Endodermal cell (in vitro differentiated cells): Measurements from ENCODE around the gene DFFB. TPM values are rescaled to one million over a fixed set of nuclear protein-coding genes. Genes with fewer than 3 reads are reported as not detected.

ENCODE experiments used
- DNase-seq: peaks from one replicate; pipeline ENCODE4 v3.0.0-alpha.2; 2017
- H3K27ac ChIP-seq: 2 replicates; pipeline ENCODE4 v1.5.1; 2013; ENCODE audit warnings: mild to moderate bottlenecking, low read depth, low read length, moderate library complexity
- H3K27me3 ChIP-seq: 2 replicates; pipeline ENCODE4 v1.6.1; 2013; ENCODE audit warnings: mild to moderate bottlenecking, low read length, moderate library complexity; ENCODE audit not compliant: insufficient read depth, control insufficient read depth, poor library complexity, severe bottlenecking
- H3K36me3 ChIP-seq: 2 replicates; pipeline ENCODE4 v1.7.0; 2013; ENCODE audit warnings: mild to moderate bottlenecking, low read length, moderate library complexity; ENCODE audit not compliant: control insufficient read depth, insufficient read depth
- H3K4me1 ChIP-seq: one replicate; pipeline ENCODE4 v1.7.0; 2013; ENCODE audit warnings: low read length; ENCODE audit not compliant: control insufficient read depth, insufficient read depth
- H3K4me3 ChIP-seq: 2 replicates; pipeline ENCODE4 v1.5.1; 2013; ENCODE audit warnings: mild to moderate bottlenecking, low read length, moderate library complexity
- H3K9ac ChIP-seq: 2 replicates; pipeline ENCODE4 v1.6.1; 2013; ENCODE audit warnings: mild to moderate bottlenecking, low read length, moderate library complexity; ENCODE audit not compliant: poor library complexity, severe bottlenecking; ENCODE audit errors: extremely low read depth
- H3K9me3 ChIP-seq: 2 replicates; pipeline ENCODE4 v1.6.1; 2013; ENCODE audit warnings: mild to moderate bottlenecking, low read length, moderate library complexity; ENCODE audit not compliant: control insufficient read depth
- H3K27ac Mint-ChIP-seq: 2 replicates; pipeline ENCODE4 v1.8.0; 2020; ENCODE audit warnings: mixed read lengths
- H3K27me3 Mint-ChIP-seq: 2 replicates; pipeline ENCODE4 v1.8.0; 2021; ENCODE audit warnings: mild to moderate bottlenecking, mixed read lengths; ENCODE audit not compliant: insufficient read depth
- H3K36me3 Mint-ChIP-seq: 2 replicates; pipeline ENCODE4 v1.8.0; 2020; ENCODE audit warnings: low read depth, mixed read lengths
- H3K4me1 Mint-ChIP-seq: 2 replicates; pipeline ENCODE4 v1.8.0; 2020; ENCODE audit warnings: mixed read lengths
- H3K4me3 Mint-ChIP-seq: 2 replicates; pipeline ENCODE4 v1.8.0; 2020; ENCODE audit warnings: mild to moderate bottlenecking, moderate library complexity, mixed read lengths
- H3K9me3 Mint-ChIP-seq: 2 replicates; pipeline ENCODE4 v1.8.0; 2020; ENCODE audit warnings: mild to moderate bottlenecking, mixed read lengths
- WGBS, 2 experiments: methylation state at CpG; one replicate each; pipeline versions ENCODE4 v1.1.5 to v1.1.7; 2013; ENCODE audit warnings: missing lambda C conversion rate in 2 of 2, mixed read lengths in 1 of 2; ENCODE audit not compliant: insufficient coverage in 1 of 2, insufficient read length in 1 of 2; 5-methylcytosine and 5-hydroxymethylcytosine counted together
- total RNA-seq, 2 donors: library from RNA; stranded (reverse); fragmentation: NEBNext Ultra II Directional in 1 of 2; extraction: Animal tissue kit (Norgen Biotek cat#: 25700) in 1 of 2; gene quantifications; 2 replicates in 1 of 2; 3 replicates in 1 of 2; pipeline ENCODE4 v1.2.1, GENCODE V29; 2021
- TF ChIP-seq, protein P1 (sequence below): fragments of 200-600 bp; sonication (generic); conservative IDR thresholded peaks from 2 replicates; pipeline ENCODE4 v1.5.0; 2021; ENCODE audit warnings: antibody characterized with exemption, mild to moderate bottlenecking

DFFB gene
- total RNA-seq, 2 donors from 2014 or later = 7.2 to 7.6 TPM

DNA sequence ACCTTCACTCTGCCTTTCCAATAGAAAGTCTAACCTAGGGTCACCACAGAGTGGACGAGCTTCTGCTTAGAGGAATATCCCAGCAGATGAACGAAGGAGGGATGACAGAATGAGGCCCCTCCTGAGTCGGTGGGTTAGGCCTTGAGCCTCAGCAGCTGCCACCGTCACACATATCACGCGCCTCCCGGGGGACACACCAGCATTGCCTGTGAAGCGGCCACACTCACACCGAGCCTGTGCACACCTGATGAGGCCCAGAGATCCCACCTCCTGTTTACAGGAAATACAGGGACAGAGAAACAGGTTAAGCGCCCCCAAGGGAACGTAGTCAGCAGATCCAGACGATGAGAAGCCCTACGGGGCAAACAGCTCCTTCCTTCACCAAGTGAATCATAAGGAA lies 35.8 kb upstream of the DFFB start:
- peaks cover 58% of the 10 kb centered on the region for H3K36me3 Mint-ChIP-seq
- WGBS, 2 experiments = 92 to 93% methylated on average over 13 of the region's 13 CpGs
- peak overlapping the region; percentile 76 for H3K27ac ChIP-seq

DNA sequence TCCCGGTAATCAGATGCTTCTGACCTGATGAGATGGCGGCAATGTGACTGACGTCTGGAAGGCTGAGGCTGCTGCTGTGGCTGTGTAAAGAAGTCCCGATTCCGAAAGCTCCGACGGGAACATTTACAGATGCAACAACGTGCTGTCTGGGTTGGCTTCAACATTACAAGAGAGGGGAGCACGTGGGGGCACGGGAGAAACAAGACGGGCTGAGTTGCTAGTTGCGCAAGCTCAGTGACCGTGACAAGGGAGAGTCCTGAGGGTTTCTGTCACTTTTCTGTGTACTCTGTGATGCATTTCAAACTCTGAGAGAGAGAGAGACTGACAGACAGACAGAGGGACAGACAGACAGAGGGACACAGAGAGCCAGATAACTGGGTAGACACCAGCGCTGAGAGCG lies 35.4 kb upstream of the DFFB start:
- H3K27me3 ChIP-seq = no peaks in the 10 kb centered on the region
- no peak overlapping the region for H3K4me3 ChIP-seq
- no peaks in the 10 kb centered on the region for H3K4me1 ChIP-seq
- no peak for DNase-seq
- TF ChIP-seq, protein P1, sequence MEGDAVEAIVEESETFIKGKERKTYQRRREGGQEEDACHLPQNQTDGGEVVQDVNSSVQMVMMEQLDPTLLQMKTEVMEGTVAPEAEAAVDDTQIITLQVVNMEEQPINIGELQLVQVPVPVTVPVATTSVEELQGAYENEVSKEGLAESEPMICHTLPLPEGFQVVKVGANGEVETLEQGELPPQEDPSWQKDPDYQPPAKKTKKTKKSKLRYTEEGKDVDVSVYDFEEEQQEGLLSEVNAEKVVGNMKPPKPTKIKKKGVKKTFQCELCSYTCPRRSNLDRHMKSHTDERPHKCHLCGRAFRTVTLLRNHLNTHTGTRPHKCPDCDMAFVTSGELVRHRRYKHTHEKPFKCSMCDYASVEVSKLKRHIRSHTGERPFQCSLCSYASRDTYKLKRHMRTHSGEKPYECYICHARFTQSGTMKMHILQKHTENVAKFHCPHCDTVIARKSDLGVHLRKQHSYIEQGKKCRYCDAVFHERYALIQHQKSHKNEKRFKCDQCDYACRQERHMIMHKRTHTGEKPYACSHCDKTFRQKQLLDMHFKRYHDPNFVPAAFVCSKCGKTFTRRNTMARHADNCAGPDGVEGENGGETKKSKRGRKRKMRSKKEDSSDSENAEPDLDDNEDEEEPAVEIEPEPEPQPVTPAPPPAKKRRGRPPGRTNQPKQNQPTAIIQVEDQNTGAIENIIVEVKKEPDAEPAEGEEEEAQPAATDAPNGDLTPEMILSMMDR = no peak
- peaks cover 58% of the 10 kb centered on the region for H3K36me3 Mint-ChIP-seq
- no peak overlapping the region for H3K9ac ChIP-seq
- H3K36me3 ChIP-seq = peaks cover 39% of the 10 kb centered on the region
- H3K27ac Mint-ChIP-seq = peak overlapping the region; percentile 62
- H3K27me3 Mint-ChIP-seq = no peaks in the 10 kb centered on the region
- H3K4me1 Mint-ChIP-seq = no peaks in the 10 kb centered on the region
- H3K9me3 Mint-ChIP-seq = no peaks in the 10 kb centered on the region
- H3K9me3 ChIP-seq = no peaks in the 10 kb centered on the region
- WGBS, 2 experiments = 89 to 93% methylated on average over 13 to 15 of the region's 15 CpGs
- H3K4me3 Mint-ChIP-seq = no peak overlapping the region
- H3K27ac ChIP-seq = peak overlapping the region; percentile 76

More for the DNA sequence above, 35.8 kb upstream of the DFFB start:
- Histone ChIP-seq H3K4me1 (no peaks in the 10 kb centered on the region), H3K4me3 (no peak overlapping the region), H3K9ac (no peak overlapping the region), H3K9me3 (no peaks in the 10 kb centered on the region), H3K36me3 (peaks cover 37% of the 10 kb centered on the region), H3K27me3 (no peaks in the 10 kb centered on the region)
- no peak overlapping the region for H3K4me3 Mint-ChIP-seq
- TF ChIP-seq, protein P1 = peak; percentile 59
- no peaks in the 10 kb centered on the region for H3K4me1 Mint-ChIP-seq
- no peaks in the 10 kb centered on the region for H3K9me3 Mint-ChIP-seq
- H3K27ac Mint-ChIP-seq = no peak overlapping the region
- peak; percentile 72 for DNase-seq
- H3K27me3 Mint-ChIP-seq = no peaks in the 10 kb centered on the region

DNA sequence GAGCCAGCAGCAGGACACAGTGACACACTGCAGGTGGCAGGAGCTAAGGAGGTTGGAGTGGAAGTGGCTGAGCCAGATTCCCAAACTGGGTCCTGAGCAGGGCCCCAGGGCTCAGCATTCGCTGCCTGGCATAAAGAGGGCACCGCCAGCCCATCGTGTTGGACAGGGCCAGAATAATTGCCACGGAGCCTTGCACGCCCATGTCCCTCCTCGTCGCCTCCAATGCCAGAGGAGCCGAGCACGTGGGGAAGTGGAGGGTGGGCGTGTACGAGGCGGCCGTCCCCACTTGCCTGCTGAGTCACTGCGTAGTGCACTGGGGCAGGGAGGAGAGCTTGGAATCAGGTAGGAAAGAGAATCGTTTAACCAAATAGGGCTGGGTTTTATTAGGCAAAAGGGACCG lies 34.9 kb upstream of the DFFB start:
- TF ChIP-seq, protein P1 = no peak
- no peaks in the 10 kb centered on the region for H3K4me1 Mint-ChIP-seq
- H3K36me3 Mint-ChIP-seq = peaks cover 59% of the 10 kb centered on the region
- no peaks in the 10 kb centered on the region for H3K27me3 ChIP-seq
- no peak overlapping the region for H3K9ac ChIP-seq
- no peak overlapping the region for H3K27ac Mint-ChIP-seq
- no peaks in the 10 kb centered on the region for H3K9me3 Mint-ChIP-seq
- no peaks in the 10 kb centered on the region for H3K9me3 ChIP-seq
- no peak overlapping the region for H3K4me3 Mint-ChIP-seq
- H3K4me1 ChIP-seq = no peaks in the 10 kb centered on the region
- no peaks in the 10 kb centered on the region for H3K27me3 Mint-ChIP-seq
- H3K27ac ChIP-seq = no peak overlapping the region
- DNase-seq = no peak
- WGBS, 2 experiments = 90 to 91% methylated on average over 13 to 16 of the region's 16 CpGs
- no peak overlapping the region for H3K4me3 ChIP-seq
- H3K36me3 ChIP-seq = peaks cover 42% of the 10 kb centered on the region
